GM21423 (cell line): ENCODE data around the gene DNAH14.
A peak's percentile ranks its signal among the peaks of the same experiment; 100 is the strongest.

Source experiments
- ATAC-seq: cut with Tn5 transposase; IDR thresholded peaks from one replicate; pipeline ENCODE4 v1.9.1; 2021; ENCODE audit warnings: mild to moderate bottlenecking, moderate library complexity; ENCODE audit not compliant: unreplicated experiment

Gene DNAH14

DNA sequence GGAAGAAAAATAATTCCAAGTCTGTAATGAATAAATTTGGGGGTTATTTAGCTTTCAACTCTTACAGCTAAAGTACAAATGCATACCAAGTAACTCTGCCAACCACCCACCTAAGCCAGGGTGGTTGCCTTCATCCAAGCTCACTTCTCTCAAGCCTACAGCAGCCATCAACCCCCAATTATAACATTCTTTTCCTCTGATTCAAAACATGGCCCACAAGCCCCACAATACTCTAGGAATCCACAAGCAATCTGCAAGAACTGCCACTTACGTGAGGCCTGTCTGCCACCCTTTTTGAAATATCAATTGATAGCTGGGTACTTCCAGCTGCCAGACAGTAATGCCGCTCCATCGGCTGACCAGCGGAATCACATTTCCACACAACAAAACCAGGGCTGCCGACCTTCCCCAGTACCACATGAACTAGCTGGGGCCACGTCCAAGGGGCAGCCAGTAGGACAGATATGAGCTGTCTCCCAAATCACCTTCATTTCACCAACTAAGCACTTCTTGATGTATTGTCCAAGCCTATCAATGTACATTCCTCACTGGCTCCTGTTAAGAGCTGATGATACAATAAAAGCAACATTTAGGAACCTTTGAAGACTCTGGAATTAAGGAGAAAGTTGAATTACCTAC lies 495.2 kb downstream of the DNAH14 start:
- ATAC-seq = no peak

DNA sequence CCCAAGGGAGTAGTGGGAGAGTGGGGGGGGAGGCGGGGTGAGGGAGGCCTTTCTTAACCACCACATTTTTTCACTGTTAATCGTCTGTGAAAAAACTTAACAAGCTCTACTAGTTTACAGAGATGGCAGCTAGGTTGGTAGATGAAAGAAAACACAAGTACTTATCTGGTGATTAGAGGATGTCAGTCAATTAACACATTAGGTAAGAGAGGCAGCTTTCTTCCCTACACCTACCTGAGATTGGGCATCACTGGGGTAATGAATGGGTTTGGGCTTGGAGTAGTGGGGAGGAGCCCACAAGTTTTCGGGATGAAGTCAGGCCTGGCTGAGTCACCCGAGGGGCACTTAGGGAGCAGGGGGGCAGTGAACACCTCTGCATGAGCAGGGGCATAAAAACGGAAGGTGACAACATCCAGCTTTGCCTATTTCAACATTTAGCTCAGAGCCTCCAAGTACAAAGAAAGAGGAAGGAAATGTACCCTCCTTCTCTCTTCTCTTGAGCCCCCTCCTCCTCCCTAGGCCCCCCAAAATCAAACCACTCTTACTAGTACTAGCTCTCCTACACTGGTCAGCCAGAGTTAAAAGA lies 495.8 kb downstream of the DNAH14 start:
- ATAC-seq = no peak

DNA sequence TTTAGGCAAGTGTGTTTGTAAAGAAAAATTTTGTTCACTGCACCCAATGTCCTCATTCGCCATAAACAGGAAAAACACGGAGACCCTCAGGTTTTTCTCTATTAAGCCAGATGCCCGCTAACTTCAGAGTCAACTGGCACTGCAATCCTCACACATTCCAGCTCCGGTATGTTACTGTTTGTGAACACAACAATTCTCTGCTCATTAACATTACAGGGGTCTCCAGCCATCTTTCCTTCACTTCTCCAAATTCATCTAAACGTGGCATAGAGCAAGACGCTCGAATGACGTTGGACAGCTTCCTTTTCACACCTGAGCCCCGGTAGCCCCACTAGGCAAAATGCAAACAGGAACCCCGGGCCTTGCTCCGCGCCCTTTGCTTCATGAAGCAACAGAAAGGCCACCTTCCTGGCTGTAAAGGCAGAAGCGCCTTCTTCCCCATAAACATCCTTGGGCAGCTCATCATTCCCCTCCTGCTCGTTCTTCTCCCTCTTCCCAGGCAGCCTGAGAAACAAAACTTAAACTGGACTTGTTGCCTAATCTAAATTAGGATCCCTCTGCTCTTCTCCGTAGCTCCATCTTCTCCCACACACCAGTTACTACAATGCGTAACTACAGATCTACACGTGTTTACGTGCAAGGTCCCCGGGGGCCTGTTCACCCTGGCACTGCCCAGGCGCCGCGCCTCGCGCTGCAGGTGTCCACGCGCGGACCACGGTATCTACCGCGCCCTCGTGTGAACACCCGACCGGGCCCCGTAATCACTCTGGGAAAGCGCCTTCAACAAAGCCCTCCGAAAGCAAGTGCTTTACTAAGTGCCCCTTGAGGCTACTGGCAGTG lies 497.1 kb downstream of the DNAH14 start:
- peak; percentile 15 for ATAC-seq

DNA sequence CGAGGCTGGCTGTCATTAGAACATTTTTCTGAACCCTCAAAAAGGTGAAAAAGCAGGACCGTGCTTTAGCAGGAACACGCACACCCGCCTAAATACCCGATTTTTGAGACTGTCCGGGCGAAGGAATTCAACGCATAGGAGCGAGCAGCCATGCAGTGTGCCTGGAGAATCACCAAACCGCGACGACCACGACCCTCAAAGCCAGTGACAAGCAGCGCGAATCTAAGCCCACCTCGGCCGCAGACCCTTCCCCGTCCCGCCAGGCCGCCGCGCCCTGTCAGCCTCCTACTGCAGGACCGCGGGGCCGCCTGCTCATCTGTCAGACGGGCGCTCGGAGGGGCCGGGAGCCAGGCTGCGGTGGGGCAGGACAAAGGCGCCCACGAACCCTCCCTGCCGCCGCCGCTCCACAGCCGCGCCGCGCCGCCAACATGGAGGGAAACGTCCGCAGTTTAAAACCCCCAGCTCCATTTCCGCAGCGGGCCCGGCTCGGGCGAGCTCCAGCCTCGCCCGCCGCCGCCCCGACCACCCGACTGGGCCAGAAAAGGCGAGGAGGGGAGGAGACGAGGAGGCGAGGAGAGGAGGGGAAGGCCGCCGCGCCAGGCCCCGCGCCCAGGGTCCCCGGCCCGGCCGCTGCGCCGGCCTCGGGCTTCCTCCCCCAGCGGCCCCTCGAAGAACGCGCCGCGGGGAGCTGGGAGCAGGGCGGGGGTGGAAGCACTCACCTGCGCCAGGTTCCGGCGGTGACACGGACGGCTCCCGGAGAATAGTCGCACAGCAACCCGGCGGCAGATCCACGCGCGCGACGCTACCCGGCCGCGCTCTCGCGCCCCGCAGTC lies 498.0 kb downstream of the DNAH14 start, which contains the start of gene LBR:
LBR (minus strand) TSS at position 804 of the 833 bp plus-strand sequence. CDS start 3,963 bp downstream, outside the sequence.
- peak; percentile 12 for ATAC-seq

DNA sequence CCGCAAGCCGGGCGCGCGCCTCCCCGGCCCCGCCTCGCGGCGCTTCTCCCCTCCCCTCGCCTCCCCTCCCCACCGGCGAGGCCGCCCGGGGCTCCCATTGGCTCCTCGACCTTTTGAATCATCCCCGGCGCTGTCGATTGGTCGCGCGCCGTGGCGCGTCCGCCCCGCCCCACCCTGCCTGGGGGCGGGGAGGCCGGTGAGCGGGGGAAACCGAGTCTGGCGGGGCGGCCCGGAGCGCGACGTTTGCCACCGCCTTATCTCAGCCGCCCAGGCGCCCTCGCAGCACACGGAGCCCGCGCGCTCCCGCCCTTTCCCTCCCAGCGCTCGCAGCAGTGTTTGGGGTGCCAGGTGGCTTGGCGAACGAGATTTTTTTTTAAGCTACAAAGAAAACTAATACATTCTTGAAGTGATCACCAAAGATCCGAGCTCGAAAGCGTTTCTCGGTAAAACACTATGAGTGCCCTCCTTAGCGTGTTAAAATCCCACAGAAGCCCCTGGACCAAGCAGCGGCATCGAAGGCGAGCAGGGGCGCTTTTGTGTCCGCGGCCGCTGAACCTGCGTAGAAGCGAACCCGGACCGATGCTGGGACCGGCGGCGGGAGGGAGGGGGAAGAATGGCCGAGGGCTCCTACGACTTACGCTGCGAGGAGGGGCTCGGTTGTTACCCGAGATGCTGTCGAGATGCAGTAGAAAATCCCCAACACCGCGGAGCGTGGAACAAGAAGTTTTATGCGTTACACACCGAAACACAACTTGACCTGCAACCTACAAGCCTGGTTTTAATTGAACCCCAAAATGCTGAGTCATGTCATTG lies 498.8 kb downstream of the DNAH14 start:
- peak; percentile 87 for ATAC-seq

DNA sequence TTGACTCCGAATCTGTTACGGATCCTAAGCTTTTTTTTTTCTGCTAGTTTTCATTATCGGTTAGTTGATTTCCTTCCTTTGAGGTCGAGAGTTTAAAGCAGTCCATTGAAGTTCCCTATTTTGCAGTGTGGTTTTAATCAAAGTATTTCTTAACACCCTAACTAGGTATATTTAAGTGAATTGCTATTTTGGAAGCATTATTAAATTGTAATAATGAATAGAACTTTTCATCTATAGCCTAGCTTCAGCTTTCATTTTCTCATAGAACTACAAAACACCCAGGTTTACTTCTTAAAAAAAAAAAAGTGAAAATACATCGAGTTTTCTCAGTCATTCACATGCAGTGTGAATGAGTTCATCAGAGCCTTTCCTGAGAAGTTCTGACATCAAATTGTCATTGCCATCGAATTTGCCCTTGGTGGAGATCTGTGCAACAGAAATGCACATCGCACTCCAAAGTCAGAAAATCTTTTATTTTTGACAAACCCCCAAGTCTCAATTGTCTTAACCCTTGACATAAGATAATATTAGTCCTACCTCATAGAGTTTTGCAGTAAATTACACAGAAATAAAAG lies 499.5 kb downstream of the DNAH14 start:
- peak; percentile 6 for ATAC-seq

DNA sequence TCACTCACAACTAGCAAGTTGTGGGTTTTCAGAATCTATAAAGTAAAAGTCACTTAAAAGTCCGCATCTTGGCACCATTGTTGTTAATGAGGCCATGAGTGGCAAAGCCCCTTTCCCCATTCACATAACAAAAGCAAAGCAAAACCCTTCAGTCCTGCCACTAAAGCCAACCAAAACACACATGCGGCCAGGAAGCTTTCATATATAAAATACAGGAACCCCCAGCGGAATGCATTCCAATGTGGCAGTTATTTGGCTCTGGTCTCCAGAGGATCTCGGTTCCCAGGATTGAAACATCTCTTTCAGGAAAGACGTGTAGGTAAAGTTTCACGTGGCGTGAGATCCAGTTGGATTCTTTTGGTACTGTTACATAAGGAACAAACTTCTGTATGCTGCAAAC lies 500.8 kb downstream of the DNAH14 start:
- ATAC-seq = no peak

DNA sequence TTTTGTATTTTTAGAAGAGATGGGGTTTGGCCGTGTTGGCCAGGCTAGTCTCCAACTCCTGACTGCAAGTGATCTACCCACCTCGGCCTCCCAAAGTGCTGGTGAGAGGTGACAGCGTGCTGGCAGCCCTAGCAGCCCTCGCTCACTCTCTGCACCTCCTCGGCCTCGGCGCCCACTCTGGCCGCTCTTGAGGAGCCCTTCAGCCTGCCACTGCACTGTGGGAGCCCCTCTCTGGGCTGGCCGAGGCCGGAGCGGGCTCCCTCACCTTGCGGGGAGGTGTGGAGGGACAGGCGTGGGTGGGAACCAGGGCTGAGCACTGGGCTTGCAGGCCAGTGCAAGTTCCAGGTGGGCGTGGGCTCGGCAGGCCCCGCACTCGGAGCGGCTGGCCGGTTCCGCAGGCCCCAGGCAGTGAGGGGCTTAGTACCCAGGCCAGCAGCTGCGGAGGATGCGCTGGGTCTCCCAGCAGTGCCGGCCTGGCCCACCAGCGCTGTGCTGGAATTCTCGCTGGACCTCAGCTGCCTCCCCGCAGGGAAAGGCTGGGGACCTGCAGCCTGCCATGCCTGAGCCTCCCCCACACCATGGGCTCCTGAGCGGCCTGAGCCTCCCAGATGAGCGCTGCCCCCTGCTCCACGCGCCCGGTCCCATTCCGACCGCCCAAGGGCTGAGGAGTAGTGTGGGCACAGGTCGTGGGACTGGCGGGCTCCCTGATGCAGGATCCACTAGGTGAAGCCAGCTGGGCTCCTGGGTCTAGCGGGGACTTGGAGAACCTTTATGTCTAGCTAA lies 501.8 kb downstream of the DNAH14 start:
- ATAC-seq = no peak

DNA sequence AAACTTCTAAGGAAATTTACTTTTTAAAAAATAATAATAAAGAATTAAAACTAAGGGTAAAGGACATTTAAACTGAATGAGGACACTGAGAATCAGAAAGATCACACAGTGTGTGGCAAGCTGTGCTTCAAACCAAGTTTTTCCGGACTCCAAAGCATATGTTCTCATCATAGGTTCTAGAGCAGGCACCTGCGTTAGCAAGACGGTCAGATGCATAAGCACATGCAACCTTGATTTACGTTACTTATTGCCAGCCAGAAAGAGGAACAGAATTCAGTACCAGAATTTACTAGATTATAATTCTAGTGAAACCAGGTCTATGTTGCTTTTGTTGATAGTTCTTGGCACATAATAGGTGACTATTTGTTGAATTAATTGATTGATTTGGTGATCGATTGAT lies 504.6 kb downstream of the DNAH14 start:
- ATAC-seq = no peak

DNA sequence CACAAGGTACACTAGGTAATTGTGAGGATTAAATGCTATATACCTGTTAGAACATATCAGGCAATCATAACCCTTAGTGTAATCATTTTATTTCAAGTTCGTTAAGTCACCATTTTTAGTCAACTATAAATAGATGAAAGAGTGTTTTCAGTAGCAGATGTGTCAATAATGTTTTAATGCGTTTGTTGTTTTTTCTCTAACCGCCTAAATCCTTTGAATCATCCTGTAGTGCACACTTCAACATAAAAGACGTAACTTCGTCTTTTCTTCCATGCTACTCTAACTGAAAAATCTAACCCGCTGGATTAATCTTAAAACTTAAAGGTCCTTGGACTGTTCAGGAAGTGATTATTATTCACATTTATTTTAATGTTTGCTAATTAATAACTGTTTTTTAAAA lies 505.6 kb downstream of the DNAH14 start:
- no peak for ATAC-seq

DNA sequence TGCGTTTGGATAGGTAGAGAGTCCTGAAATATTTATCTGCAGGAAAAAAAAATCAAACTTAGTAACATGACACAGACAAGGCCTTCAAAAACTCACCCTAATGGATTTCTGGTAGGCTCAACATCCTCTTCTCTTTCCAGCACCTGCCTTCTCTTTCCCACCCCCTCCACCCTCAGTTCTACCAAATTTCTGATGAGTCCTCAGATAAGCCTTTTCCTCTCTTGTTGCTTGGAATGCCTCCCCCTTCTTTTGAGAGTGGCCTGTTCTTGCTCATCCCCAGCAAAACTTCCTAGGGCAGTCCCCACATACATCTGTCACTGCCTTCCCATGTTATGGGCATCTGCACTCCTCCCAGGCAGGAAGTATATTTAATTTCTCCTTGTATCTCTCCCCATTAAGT lies 506.0 kb downstream of the DNAH14 start:
- ATAC-seq = peak; percentile 6

DNA sequence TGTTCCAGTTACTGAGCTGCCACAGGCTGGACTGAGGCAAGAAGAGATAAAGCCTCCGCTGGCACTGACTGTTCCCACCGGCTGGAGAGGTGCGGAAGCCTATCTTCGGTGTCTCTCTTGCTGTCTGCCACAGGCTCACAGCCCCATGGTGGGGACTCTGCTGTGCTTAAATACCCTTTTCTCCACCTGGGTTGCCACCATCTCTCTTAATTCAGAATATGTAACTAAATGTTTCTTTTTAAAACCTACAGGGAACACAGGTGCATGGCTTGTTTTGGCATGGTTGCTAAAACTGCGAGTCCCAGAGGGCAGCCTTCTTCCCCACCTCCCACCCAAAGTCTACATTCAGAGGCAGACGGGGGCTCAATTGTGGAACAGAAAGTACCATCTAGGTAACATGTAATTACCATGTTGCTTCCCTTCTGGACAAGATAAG lies 506.5 kb downstream of the DNAH14 start:
- peak; percentile 72 for ATAC-seq

DNA sequence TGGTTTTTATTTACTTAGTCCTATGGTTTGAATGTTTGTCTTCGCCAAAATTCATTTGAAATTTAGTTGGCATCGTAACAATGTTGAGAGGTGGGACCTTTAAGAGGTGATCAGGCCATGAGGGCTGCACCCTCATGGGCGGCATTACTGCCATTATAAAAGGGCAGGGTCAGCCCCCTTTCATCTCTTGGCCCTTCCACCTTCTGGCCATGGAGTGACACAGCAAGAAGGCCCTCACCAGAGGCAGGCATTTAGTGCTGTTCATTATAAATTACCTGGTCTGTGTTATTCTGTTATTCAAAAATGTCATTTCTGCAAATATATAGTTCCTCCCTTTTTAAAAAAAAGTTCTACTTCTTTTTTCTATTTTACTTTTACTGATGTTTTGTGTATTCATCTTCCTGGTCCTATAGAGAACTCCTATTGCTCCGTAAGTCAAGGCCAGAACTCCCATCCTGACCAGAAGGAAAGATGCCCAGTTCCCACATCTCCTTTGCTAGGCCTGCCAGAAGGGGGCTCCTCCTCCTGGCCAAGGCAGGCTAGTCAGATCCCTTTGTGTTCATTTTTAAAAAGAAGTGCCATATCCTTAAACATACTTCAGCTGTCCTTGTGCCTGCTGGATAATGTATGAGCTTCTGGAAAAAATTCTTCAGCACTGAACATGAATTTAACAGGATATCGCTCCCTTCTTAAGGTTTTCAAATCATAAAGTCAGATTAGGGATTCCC lies 508.4 kb downstream of the DNAH14 start:
- no peak for ATAC-seq

DNA sequence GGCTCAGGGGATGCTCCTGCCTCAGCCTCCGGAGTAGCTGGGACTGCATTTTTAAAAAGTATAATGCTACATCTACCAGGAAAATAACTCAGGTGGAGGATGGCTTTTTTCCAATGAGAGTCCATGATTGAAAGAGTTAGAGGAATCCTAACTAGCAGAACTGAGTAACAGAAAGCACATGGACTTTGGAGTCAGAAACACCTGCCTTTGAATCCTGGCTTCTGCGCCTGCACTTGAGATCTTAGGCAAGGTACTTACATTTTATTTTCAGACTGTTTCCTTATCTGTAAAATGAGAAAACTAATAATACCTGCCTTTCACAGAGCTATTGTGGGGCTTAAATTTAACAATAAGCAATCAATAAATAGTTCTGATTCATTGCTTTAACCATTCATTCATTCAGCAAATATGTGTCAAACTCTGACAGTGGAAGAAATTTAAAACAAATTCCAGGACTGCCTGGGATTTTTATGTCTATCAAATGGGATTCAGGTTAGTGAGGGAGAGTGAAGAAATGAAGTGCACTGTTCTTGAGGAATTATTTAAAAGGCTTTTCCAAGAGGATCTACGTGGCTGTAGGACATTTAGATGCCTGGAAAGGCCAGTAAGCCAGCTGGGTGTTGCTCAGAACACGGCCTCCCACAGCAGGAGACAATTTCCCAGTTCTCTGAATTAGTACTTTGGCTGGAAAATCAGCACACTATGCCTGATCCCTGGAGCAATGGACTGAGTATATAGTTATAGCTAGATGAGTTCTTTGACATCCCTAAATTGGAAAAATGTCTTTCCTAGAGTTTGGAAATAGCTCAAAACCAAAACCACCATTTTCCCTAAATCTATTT lies 511.1 kb downstream of the DNAH14 start:
- no peak for ATAC-seq

DNA sequence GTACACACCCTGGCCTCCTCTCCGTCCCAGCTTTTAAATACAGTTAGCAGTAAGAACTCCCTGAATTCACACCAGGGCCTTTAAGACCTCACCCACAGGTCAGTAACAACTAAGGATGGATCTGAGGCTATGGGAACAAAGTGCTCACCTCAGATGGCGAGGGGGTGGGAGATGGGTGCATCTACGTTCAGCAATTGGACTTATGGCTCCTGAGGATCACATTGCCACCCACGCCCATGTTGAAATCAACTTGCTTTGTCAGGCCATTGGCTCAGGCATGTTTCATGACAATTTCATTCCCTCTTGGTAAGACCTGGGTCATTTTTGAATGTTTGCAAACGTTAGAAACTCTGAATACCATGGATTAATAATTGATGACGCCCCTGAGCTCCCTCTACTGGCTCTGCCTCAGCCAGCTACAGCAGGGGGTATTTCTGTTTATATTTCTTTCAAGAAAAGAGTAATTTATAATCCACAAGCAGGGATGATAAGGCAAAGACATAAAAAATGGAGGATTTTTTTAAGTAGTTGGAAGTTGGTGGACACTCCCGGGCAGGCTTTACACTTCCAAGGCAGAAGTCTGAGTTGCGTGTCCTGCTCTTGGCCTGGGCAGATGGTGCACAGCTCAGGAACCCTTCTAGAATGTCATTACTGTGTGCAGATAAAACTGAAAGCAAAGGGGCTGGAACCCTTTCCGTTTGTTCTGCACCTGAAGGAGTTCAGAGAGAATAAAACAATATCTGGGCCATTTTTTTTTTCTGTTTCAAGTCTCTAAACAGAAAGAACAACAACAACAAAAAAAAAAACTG lies 512.0 kb downstream of the DNAH14 start:
- ATAC-seq = peak; percentile 35

DNA sequence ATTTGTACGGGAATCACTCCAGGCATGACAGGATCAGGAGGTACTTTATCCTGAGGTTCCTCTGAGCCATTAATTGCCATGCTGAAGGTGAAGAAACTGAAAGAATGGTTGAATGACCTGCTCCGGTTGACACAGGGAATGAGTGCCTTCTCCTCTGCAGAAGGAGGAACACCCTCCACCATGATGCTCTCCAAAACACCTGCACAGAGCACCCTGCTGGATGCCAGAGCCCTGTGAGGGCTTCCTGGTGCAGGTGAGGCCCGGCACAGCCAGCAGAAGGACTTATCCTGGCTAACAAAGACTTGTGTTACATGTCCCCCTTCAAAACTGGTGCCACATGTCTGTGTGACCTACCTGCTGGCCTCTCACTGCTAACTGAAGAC lies 512.6 kb downstream of the DNAH14 start:
- ATAC-seq = no peak
